MM.1S (cell line): ENCODE data around the gene PKNOX1.
"Not testable (repeated sequence)": the region's sequence is repeated elsewhere in the genome, so short reads cannot be mapped to it uniquely, and the experiment has no call there.

ENCODE experiments used
- CTCF ChIP-seq: fragments of 300-600 bp; sonication (generic); IDR thresholded peaks from 2 replicates; pipeline ENCODE4 v1.5.1; 2016; ENCODE audit warnings: antibody characterized with exemption, low read length, mixed read lengths
- EZH2 ChIP-seq: fragments of 300-600 bp; sonication (generic); optimal IDR thresholded peaks from 2 replicates; pipeline ENCODE3; 2017; ENCODE audit warnings: low read depth, mild to moderate bottlenecking, antibody characterized with exemption, low read length, mixed read lengths
- EZH2phosphoT487 ChIP-seq: fragments of 300-600 bp; sonication (generic); IDR thresholded peaks from 2 replicates; pipeline ENCODE4 v1.6.1; 2018; ENCODE audit warnings: antibody characterized with exemption, low read length

DNA sequence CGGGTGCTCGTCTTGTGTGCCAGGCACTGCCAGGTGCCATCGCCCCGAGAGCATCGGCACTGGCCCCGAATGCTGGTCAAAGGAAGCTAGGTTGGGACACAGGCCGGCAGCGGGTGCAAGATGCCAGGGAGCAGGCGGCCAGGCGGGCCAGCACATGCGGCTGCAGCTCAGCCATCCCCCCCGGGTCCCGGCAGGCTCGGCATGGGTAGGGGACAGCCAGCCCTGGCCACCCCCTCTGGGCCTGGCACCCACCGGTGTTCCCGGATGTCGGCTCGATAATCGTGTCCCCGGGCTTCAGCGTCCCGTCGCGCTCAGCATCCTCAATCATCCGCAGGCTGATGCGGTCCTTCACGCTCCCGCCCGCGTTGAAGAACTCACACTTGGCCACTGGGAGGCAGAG lies 91.6 kb downstream of the PKNOX1 start:
- TF ChIP-seq CTCF, EZH2, EZH2phosphoT487: not testable (repeated sequence)
